Measurements from ENCODE around the gene PLCD3.

PLCD3 gene

GRCh38 chr17:45104497-45104896 lies 27.8 kb downstream of the PLCD3 start:
- DNase-seq (ENCODE audit: extremely low read depth in 1 of 2, low read depth in 1 of 2), result no peak

- no peak for DNase-seq (ENCODE audit: extremely low read depth in 1 of 2, low read depth in 1 of 2)
Observed at GRCh38 chr17:45104029-45104428, 28.3 kb downstream of the PLCD3 start.

DNA sequence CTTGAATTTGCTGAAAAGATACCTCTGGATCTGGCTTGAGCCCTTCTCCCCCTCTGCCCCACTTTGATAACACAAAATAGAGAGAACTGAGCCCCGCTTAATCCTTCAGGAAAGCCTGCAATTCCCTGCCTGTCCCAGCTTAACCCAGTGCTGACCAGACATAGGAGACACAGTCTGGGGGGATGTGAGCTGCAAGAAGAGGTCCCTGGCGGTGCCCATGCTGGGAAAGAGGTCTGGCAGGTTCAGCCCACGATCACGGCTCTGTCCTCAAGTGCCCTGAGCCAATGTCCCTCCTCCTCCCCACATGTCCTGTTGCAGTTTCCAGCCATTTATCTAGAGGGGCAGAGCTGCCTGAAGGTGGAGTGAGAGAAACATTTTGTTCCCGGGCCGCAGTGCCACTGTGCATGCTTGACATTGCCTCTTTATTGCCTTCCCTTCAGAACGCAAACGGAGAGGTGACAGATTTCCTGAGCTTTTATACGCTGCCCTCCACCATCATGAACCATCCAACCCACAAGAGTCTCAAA lies 29.0 kb downstream of the PLCD3 start:
- DNase-seq (ENCODE audit: extremely low read depth in 1 of 2, low read depth in 1 of 2), result no peak

- no peak for DNase-seq (ENCODE audit: extremely low read depth in 1 of 2, low read depth in 1 of 2)
Observed at GRCh38 chr17:45102856-45103255, 29.5 kb downstream of the PLCD3 start.

DNA sequence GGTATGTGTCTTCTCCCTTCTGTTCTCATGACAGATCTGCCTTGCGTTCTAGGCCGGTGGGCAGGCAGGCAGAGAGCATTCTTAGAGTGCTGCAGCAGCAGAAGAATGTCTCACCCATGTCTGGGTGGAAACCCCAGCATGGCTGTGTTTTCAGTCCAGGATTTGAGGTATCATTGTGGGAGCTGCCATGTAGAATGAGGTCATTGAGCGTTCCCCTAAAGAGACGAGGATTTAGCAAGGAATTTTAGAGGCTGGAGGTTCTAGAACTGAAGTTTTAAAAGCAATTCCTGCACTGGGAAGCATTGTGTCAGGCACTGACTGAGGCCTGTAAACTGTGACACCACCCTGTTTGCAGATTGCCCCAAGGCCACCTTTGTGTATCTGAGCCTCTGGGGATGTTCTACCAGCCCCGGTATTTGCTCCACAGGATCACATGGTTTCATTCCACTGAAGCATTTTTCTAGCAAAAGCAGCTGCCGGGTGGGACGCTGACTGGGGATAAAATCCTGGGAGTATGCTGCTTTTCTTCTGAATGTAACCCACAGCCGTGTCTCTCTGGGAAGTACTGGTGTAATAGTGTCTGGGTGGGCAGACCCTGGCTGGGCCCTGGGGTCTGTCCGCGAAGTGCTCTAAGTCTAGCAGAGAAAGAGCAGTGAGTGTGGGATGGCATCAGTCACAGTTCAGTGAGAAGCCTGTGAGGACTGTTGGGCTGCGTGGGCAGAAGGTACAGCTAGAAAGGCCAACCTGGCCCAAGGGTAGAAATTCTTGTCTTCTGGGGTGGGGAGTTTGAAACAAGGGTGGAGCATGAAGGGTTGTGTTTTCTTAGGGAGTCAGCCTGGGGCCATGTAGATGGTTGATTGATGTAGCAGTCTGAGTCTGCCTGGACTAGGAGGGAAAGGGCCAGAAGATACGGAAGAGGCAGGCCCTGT lies 30.2 kb downstream of the PLCD3 start:
- no peak for DNase-seq (ENCODE audit: extremely low read depth in 1 of 2, low read depth in 1 of 2)

DNA sequence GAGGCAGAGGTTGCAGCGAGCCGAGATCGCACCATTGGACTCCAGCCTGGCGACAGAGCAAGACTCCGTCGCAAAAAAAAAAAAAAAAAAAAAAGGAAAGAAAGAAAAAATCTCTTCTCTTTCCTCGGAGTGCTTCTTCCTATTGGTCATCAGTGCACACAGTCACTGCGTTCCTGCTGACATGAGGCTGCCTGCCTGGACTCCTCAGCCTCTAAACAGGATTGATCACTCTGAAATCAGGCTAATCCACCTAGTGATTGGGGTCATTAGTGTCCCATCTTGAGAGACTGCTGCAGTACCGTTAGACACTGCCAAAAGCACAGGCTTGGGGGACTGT lies 30.8 kb downstream of the PLCD3 start:
- no peak for DNase-seq (ENCODE audit: extremely low read depth in 1 of 2, low read depth in 1 of 2)

DNA sequence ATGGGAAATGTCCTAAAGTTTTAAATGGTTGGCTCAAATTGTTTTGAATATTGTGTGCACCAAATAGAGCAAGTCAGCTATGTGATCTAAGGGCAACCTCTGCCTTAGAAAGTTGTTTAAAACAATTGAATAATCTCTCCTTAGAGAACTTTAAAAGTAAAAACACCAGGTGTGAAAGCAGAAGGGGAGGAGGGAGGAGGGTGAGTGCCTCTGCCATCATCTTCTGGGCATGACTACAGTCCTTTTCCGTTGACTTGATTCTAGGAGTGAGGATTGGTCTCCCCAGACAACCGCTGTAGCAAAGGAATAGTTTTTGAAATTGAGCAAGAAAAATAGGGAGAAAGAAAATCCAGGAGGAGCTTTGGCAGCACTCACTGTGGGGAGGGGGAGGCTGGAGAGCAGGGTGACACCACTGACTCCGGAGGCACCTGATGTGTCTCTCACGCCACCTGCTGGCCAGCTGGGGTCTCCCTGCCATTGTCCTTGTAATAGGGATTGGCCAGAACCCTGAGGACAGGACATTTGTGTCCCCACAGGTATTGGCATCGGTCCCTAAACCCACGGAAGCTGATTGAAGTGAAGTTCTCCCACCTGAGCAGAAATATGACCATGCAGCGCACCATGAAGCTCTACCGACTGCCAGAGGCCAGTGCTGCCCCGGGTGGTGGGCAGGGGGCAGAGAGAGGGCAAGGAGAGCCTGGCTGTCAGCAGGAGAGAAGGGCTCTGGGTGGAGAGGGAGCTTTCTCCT lies 33.3 kb downstream of the PLCD3 start:
- peak; percentile 46 to 60 for DNase-seq (ENCODE audit: extremely low read depth in 1 of 2, low read depth in 1 of 2)

GRCh38 chr17:45098081-45098868 lies 34.0 kb downstream of the PLCD3 start:
- no peak for DNase-seq (ENCODE audit: extremely low read depth in 1 of 2, low read depth in 1 of 2)

- DNase-seq (ENCODE audit: extremely low read depth in 1 of 2, low read depth in 1 of 2), result no peak
Observed at GRCh38 chr17:45096926-45097325, 35.4 kb downstream of the PLCD3 start.

DNA sequence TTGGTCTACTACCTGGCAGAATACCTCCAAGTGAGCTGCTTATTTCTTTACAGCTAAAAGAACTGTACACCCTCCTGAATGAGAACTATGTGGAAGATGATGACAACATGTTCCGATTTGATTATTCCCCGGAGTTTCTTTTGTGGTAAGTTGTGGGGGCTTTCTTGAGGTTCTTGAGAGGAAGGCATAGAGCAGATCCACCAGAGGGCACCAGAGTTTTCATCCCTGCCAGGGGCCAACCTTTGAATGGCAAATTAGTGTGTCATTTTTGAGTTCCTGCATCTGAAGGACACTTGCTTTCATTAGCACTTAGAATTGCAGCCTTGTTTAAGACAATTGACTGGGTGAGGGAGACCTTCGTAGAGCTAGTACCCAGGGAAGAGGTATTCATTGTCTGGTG lies 36.2 kb downstream of the PLCD3 start:
- no peak for DNase-seq (ENCODE audit: extremely low read depth in 1 of 2, low read depth in 1 of 2)

DNA sequence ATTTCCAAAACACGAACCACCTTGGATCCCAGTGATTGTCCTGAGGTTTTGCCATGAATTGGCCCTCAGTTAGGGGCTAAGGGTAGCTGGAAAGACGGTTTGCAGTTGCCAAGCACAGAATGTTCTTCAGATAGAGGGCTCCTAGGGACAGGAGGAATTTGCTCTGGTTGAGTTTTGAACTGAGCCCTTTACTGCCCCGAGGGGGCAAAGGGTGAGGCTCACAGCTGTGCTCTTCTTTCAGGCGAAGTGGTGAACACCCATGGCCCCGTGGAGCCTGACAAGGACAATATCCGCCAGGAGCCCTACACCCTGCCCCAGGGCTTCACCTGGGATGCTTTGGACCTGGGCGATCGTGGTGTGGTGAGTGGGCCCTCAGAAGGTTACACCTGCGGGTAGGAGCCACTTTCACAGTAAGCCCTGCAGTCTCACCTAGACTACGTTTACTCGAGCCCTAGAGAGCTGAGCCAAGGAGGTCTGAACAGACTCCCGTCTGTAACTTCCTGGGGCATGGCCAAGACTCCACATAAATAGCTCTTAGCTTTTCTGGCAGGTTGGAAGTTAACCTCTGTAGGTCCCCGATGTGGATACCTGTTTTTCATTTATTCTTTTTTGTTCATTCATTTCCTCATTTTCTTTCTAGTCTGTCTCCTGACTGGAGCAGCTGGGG lies 38.7 kb downstream of the PLCD3 start:
- DNase-seq (ENCODE audit: extremely low read depth in 1 of 2, low read depth in 1 of 2), result no peak

GRCh38 chr17:45092911-45093430 lies 39.3 kb downstream of the PLCD3 start:
- DNase-seq (ENCODE audit: extremely low read depth in 1 of 2, low read depth in 1 of 2), result no peak

DNA sequence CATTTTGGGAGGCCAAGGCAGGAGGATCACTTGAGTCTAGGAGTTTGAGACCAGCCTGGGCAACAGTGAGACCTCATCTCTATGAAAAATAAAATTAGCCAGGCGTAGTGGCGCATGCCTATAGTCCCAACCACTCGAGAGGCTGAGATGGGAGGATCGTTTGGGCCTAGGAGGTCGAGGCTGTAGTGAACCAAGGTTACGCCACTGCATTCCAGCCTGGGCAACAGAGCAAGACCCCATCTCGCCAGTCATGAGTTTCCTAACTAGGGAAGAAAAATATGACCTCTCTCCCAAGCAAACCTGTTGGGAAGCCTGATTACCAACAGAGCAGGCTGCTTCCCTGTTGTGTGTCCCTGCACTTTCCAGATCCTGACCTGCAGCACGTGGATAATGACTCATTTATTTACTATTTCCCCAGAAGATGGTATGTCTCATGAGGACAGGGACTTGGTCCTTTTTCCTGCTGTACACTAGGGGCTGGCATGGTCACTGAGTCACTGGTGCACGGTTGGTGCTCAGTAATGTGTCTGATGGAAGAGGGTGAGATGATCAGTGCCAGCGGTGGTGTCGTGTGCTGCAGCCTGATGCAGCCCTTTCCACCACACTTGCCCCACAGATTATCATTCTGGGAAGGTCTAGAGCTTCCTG lies 40.4 kb downstream of the PLCD3 start:
- DNase-seq (ENCODE audit: extremely low read depth in 1 of 2, low read depth in 1 of 2), result no peak

DNA sequence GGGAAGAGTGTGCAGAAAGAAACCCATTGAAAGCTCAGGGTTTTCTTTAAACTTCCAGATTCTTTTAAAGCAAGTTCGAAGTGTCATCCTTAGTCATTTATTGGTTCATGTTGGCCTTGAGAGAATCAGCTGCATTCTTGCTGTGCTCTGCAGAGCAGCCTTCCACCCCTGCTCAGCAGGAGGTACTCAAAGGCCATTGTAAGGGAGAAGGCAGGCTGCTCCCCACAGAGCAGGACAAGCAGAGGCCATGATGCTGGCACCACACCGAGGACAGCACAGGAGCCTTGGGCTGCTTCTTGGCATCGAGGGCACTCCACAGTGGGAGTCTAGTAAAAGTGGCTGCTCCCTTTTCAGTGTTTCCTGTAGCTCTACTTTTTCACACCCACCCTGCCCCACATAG lies 41.6 kb downstream of the PLCD3 start:
- no peak for DNase-seq (ENCODE audit: extremely low read depth in 1 of 2, low read depth in 1 of 2)

DNA sequence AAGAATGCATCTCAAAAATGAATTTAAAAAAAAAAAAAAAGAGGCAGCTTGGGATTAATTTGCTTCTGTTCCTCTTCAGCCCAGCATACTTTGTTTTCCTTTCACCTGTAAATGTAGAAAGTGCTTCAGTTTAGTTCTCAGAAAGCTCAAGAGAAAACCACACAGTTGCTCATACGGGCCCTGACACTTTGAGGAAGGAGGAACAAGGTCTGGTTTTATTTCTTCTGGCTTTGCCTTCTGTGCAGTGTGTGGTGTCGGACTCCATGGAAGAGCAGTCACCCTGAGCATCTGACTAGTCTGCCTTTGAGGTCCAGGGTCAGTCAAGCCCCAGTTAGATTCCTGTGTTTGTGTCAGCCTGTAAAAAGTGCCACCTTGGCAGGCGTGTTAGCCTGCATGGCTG lies 43.6 kb downstream of the PLCD3 start:
- no peak for DNase-seq (ENCODE audit: extremely low read depth in 1 of 2, low read depth in 1 of 2)

- DNase-seq (ENCODE audit: extremely low read depth in 1 of 2, low read depth in 1 of 2), result no peak
Observed at GRCh38 chr17:45087978-45088377, 44.3 kb downstream of the PLCD3 start.

DNA sequence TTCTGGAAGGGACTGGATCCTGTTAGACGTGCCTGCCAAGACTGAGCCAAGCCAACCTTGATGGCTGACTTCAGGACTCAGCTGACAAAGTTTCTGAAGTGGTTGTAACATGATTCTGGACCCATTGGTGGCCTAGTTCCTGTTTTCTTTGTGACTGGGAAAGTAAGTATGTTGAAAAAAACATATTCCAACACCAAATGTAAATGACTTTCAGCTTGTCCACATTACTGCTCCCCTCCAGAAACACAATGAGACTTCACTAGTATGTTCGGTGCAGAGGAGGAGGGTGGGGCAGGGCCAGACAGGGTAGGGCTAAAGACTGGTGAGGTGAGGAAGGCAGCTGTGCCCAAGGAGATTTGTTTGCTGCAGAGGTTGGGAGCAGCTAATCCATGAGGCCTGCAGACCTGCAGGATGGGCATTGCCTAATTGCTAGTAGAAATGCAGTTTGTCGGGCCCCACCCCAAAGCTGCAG lies 44.8 kb downstream of the PLCD3 start:
- DNase-seq (ENCODE audit: extremely low read depth in 1 of 2, low read depth in 1 of 2), result no peak

GRCh38 chr17:45086865-45087503 lies 45.3 kb downstream of the PLCD3 start:
- DNase-seq (ENCODE audit: extremely low read depth in 1 of 2, low read depth in 1 of 2), result no peak

DNA sequence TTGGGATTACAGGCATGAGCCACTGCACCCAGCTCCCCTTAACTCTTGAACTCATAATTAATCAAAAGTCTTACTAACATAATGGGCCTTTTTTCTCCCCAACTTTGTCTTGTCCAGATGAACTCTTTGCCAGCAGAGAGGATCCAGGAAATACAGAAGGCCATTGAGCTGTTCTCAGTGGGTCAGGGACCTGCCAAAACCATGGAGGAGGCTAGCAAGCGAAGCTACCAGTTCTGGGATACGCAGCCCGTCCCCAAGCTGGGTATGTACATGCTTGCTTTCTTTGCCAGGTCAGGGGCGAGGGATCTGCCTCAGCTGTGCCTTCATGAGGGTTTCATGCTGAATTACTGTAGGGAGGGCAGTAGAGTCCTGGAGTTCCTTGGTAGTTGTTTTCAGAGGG lies 45.9 kb downstream of the PLCD3 start:
- no peak for DNase-seq (ENCODE audit: extremely low read depth in 1 of 2, low read depth in 1 of 2)
